ENCODE data around the gene MLXIP. TPM values are rescaled to one million over a fixed set of nuclear protein-coding genes. Genes with fewer than 3 reads are reported as not detected.

Gene MLXIP
- total RNA-seq, 6 experiments from 2014 or later, result 13.9 to 45.9 (median 16.6) TPM

DNA sequence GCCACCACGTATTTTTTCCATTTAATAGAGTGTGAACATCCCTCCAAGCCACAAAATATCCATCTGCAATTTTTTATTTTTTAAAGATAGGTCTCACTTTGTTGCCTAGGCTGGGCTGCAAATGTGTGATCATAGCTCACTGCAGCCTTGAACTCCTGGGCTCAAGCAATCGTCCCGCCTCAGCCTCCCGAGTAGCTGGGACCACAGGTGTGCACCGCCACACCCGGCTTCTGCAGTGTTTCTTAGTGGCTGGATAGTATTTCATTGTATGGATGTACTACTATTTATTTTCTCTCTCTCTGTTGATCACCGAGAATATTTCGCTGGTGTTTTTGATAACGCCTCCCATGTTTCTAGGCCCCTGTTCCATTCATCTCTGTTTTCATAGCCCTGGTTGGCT is 17.5 kb downstream of the MLXIP start:
- no peaks in the 10 kb centered on the region for H3K9me3 ChIP-seq
- TF ChIP-seq, protein P1, sequence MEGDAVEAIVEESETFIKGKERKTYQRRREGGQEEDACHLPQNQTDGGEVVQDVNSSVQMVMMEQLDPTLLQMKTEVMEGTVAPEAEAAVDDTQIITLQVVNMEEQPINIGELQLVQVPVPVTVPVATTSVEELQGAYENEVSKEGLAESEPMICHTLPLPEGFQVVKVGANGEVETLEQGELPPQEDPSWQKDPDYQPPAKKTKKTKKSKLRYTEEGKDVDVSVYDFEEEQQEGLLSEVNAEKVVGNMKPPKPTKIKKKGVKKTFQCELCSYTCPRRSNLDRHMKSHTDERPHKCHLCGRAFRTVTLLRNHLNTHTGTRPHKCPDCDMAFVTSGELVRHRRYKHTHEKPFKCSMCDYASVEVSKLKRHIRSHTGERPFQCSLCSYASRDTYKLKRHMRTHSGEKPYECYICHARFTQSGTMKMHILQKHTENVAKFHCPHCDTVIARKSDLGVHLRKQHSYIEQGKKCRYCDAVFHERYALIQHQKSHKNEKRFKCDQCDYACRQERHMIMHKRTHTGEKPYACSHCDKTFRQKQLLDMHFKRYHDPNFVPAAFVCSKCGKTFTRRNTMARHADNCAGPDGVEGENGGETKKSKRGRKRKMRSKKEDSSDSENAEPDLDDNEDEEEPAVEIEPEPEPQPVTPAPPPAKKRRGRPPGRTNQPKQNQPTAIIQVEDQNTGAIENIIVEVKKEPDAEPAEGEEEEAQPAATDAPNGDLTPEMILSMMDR (IDR thresholded peaks at IDR 0.05), result no peak
- no peaks in the 10 kb centered on the region for H3K36me3 ChIP-seq
- ATAC-seq (no peak), DNase-seq (no peak)
- WGBS (ENCODE audit: insufficient coverage, low coverage, low lambda C conversion rate, missing lambda C conversion rate), result 89% methylated on average over 7 of the region's 9 CpGs
- H3K27me3 ChIP-seq, result no peaks in the 10 kb centered on the region
- no peak overlapping the region for H3K4me3 ChIP-seq
- intact Hi-C loops (cut with DNase I), result no loop called here
- peak overlapping the region in 1 of 3 donors; percentile 28 for H3K27ac ChIP-seq
- H3K4me1 ChIP-seq, result peaks cover 0 to 32% (median 17%) of the 10 kb centered on the region in 4 donors

DNA sequence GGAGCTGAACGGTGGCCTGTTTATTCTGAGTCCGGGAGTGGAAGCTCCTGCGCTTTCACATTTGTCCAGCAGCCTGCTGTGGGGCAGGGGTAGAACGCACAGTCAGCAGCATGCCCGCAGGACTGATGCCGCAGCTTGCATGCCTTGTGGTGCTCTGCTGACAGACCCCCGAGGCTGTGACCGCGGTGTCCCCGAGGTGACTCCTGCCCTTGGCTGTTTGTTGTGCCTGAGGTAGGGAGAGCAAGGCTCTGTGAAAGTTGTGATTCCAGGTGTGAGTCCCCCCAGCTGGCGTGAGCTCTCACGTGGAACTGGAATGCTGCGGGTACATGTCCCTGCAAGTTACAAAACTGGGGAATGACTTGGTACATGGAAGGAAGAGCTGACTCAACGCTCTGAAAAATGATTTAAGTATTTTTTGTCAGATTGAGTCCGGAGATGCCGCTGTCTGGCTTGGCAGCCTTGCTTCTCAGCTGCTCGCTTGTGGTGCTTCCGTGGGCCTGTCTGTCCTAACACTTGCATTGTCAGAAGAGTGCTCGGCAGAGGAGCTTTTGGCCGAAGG is 18.1 kb downstream of the MLXIP start:
- ATAC-seq (peak in 1 of 4 donors; percentile 5), DNase-seq (no peak)
- Histone ChIP-seq H3K27me3 (no peaks in the 10 kb centered on the region), H3K4me3 (no peak overlapping the region), H3K36me3 (no peaks in the 10 kb centered on the region), H3K27ac (peak overlapping the region in 2 of 3 donors; percentile 68 to 70), H3K4me1 (peaks cover 0 to 28% (median 14%) of the 10 kb centered on the region in 4 donors), H3K9me3 (no peaks in the 10 kb centered on the region)
- intact Hi-C loops (cut with DNase I), result no loop called here
- TF ChIP-seq, protein P1 (IDR thresholded peaks at IDR 0.05), result no peak
- no peak for TF ChIP-seq POLR2A (IDR thresholded peaks at IDR 0.05)
- WGBS (ENCODE audit: insufficient coverage, low coverage, low lambda C conversion rate, missing lambda C conversion rate), result 66% methylated on average over 6 of the region's 20 CpGs

DNA sequence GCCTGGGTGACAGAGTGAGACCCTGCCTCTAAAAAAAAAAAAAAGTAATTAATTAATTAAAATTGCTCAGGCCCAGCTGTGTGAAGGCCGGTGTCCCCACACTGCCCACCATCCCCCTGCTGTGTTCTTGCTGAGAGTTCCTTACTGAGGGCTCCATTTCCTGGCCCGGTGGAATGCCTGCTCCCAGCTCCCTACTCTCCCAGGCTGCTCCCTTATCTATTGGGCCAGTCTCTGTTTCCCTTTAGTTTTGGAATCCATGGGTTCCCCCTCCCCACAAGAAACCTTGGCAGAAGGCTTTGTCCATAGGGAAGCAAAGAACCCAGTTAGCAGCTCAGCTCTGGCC is 19.0 kb downstream of the MLXIP start:
- ATAC-seq (peak; percentile 13 to 36 (median 34)), DNase-seq (no peak)
- intact Hi-C loops (cut with DNase I), result no loop called here
- no peaks in the 10 kb centered on the region for H3K36me3 ChIP-seq
- 54% methylated on average over 2 of the region's 2 CpGs for WGBS (ENCODE audit: insufficient coverage, low coverage, low lambda C conversion rate, missing lambda C conversion rate)
- no peaks in the 10 kb centered on the region for H3K9me3 ChIP-seq
- TF ChIP-seq POLR2A (IDR thresholded peaks at IDR 0.05), result no peak
- TF ChIP-seq, protein P1 (IDR thresholded peaks at IDR 0.05), result no peak
- no peaks in the 10 kb centered on the region for H3K27me3 ChIP-seq
- no peak overlapping the region for H3K4me3 ChIP-seq
- H3K4me1 ChIP-seq, result peaks cover 0 to 28% (median 14%) of the 10 kb centered on the region in 4 donors
- H3K27ac ChIP-seq, result peak overlapping the region; percentile 39 to 70 (median 68)

DNA sequence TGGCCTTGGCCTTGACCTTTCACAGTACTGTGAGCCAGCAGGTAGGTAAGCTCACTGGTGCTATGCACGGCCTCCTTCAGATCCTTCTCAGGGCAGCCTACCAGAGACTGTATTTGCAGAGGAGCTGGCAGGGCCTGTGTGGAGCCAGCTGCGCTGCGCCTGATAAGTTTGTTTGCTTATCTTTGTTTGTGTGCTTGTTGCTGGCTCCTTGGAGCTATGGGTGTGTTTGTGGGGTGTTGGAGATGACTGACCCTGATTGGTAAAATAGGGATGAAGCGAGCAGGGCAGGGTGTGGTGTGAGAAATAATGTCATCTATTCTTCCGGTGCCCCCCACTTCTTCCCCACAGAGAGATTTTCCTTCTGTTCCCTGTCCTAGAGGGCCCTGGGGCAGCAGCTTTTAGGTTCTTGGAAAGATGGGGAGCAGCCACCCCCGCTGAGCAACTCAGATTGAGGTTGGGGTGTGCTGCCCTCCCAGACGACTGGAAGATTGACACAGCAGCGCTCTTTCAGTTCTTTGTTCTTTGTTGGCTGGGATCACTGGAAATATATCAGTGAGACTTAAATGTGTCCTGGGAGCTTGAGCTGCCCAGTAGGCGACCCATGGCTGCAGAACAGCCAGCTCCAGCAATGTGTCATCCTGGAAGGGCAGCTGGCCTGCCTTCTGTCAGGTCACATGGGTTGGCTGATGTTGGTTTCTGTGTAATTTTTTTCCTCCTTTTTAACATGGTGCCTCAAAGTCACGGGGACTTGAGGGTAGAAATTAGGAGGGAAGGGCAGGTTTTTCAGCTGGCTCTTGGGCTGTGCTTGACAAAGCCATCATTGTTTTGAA is 19.6 kb downstream of the MLXIP start:
- Histone ChIP-seq H3K36me3 (no peaks in the 10 kb centered on the region), H3K27me3 (no peaks in the 10 kb centered on the region), H3K4me3 (no peak overlapping the region), H3K27ac (peak overlapping the region; percentile 39 to 70 (median 68)), H3K4me1 (peaks cover 0 to 28% (median 14%) of the 10 kb centered on the region in 4 donors), H3K9me3 (no peaks in the 10 kb centered on the region)
- no peak for TF ChIP-seq POLR2A (IDR thresholded peaks at IDR 0.05)
- TF ChIP-seq, protein P1 (IDR thresholded peaks at IDR 0.05), result no peak
- intact Hi-C loops (cut with DNase I), result no loop called here
- WGBS (ENCODE audit: insufficient coverage, low coverage, low lambda C conversion rate, missing lambda C conversion rate), result 15% methylated on average over 6 of the region's 10 CpGs
- DNase-seq (peak; percentile 63 to 68 (median 65)), ATAC-seq (peak; percentile 84 to 86 (median 86))

Measured in right lobe of liver (tissue), 6 donors.